NCI-H1105 treated with DMSO at 0.1 percent for 48 hours (cell line): Measurements from ENCODE around the gene CFD.
"Not testable (repeated sequence)": the region's sequence is repeated elsewhere in the genome, so short reads cannot be mapped to it uniquely, and the experiment has no call there.

Experiments used
- DNase-seq: peaks from one replicate; lab custom pipeline; 2025; lab: John Stamatoyannopoulos, UW

CFD gene

GRCh38 chr19:871446-872265 lies 12.2 kb downstream of the CFD start:
- DNase-seq: peak; percentile 30

GRCh38 chr19:872266-872951 lies 12.9 kb downstream of the CFD start:
- peak; percentile 65 for DNase-seq

- peak; percentile 13 for DNase-seq
Observed at GRCh38 chr19:873084-873483, 13.6 kb downstream of the CFD start.

GRCh38 chr19:873561-874041 lies 14.1 kb downstream of the CFD start:
- no peak for DNase-seq

GRCh38 chr19:875265-875879 lies 15.9 kb downstream of the CFD start:
- no peak for DNase-seq

GRCh38 chr19:876089-876488 lies 16.6 kb downstream of the CFD start:
- no peak for DNase-seq

- DNase-seq: no peak
Observed at GRCh38 chr19:876780-877314, 17.4 kb downstream of the CFD start.

GRCh38 chr19:877992-878660 lies 18.7 kb downstream of the CFD start:
- not testable (repeated sequence) for DNase-seq

- DNase-seq: not testable (repeated sequence)
Observed at GRCh38 chr19:878751-879561, 19.5 kb downstream of the CFD start.

GRCh38 chr19:879711-880438 lies 20.4 kb downstream of the CFD start:
- no peak for DNase-seq

GRCh38 chr19:881385-882071 lies 22.1 kb downstream of the CFD start:
- no peak for DNase-seq

- DNase-seq: no peak
Observed at GRCh38 chr19:882871-883497, 23.5 kb downstream of the CFD start.

GRCh38 chr19:883661-884211 lies 24.3 kb downstream of the CFD start:
- DNase-seq: no peak

GRCh38 chr19:884420-885211 lies 25.2 kb downstream of the CFD start:
- no peak for DNase-seq

- no peak for DNase-seq
Observed at GRCh38 chr19:885536-886224, 26.2 kb downstream of the CFD start.

GRCh38 chr19:887072-887471 lies 27.6 kb downstream of the CFD start:
- DNase-seq: no peak

GRCh38 chr19:887599-887998 lies 28.1 kb downstream of the CFD start:
- DNase-seq: no peak
